Measurements from ENCODE around the gene DTNBP1. TPM values are rescaled to one million over a fixed set of nuclear protein-coding genes. Genes with fewer than 3 reads are reported as not detected.

The DTNBP1 gene
- total and polyA plus RNA-seq, 11 donors: 7.0 to 38.4 (median 18.5) TPM

DNA sequence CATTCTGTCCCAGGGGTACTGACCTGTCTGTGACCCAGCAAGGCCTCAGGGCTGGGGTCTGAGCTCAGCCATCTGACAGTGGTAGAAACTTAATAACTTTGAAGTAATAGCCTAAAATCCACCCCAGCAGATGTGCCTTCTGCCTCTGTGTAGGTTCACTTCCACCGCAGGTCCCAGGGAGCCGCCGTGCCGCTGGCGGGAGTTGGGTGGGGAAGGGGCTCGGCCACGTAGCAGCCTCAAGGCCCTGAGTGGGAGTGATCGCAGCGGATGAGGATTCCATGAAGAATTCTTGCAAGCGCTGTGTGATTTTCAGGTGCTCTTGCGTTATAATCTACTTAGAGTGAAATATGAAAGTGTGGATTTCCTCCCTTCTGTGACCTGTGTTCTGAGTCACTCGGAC is 163.7 kb downstream of the DTNBP1 start:
- Histone ChIP-seq H3K27me3 (no peaks in the 10 kb centered on the region), H3K27ac (no peak overlapping the region), H3K4me3 (no peak overlapping the region), H3K9me3 (no peaks in the 10 kb centered on the region), H3K4me1 (peaks cover 0 to 56% (median 33%) of the 10 kb centered on the region in 12 donors), H3K36me3 (peaks cover 0 to 54% (median 18%) of the 10 kb centered on the region in 9 donors)
- WGBS, 4 donors: 93 to 97% (median 96%) methylated on average over 12 of the region's 12 CpGs
- DNase-seq (peak in 2 of 5 donors; percentile 10 to 16), ATAC-seq (no peak)
- no peak for TF ChIP-seq POLR2A (IDR thresholded peaks at IDR 0.05)
- TF ChIP-seq, protein P1, sequence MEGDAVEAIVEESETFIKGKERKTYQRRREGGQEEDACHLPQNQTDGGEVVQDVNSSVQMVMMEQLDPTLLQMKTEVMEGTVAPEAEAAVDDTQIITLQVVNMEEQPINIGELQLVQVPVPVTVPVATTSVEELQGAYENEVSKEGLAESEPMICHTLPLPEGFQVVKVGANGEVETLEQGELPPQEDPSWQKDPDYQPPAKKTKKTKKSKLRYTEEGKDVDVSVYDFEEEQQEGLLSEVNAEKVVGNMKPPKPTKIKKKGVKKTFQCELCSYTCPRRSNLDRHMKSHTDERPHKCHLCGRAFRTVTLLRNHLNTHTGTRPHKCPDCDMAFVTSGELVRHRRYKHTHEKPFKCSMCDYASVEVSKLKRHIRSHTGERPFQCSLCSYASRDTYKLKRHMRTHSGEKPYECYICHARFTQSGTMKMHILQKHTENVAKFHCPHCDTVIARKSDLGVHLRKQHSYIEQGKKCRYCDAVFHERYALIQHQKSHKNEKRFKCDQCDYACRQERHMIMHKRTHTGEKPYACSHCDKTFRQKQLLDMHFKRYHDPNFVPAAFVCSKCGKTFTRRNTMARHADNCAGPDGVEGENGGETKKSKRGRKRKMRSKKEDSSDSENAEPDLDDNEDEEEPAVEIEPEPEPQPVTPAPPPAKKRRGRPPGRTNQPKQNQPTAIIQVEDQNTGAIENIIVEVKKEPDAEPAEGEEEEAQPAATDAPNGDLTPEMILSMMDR (IDR thresholded peaks at IDR 0.05): no peak
- intact Hi-C loops (cut with DNase I): loop anchor here in 7 of 10 donors (10.0 kb wide), 5 partner anchors 244 to 1294 kb away; partner anchors contain the start of gene JARID2 (in 3 of the 7)

DNA sequence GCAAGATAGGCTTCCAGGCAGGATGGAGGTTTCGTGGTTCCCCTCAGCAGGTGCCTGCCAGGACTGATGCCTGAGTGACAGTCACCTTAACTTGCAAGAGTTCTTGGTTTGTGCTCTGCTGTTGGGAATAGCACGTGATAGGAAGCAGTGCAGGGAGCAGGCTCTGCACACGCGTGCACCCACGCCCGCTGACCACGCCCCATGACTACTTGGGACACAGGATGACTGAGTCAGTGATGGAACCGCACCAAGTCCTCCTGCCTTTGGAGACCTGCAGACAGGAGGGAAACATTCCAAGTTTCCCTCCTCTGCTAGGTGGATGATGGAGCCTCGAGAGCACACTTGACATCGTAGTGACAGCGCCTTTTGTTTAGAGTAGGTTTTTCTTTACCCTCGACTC is 164.2 kb downstream of the DTNBP1 start:
- DNase-seq (peak in 1 of 5 donors; percentile 26), ATAC-seq (peak in 1 of 4 donors; percentile 68)
- no peak overlapping the region for H3K4me3 ChIP-seq
- intact Hi-C loops (cut with DNase I): loop anchor here in 7 of 10 donors (10.0 kb wide), 5 partner anchors 244 to 1294 kb away; partner anchors contain the start of gene JARID2 (in 3 of the 7)
- peaks cover 0 to 51% (median 28%) of the 10 kb centered on the region in 12 donors for H3K4me1 ChIP-seq
- H3K27me3 ChIP-seq: no peaks in the 10 kb centered on the region
- H3K36me3 ChIP-seq: peaks cover 0 to 54% (median 18%) of the 10 kb centered on the region in 9 donors
- no peak for TF ChIP-seq POLR2A (IDR thresholded peaks at IDR 0.05)
- no peaks in the 10 kb centered on the region for H3K9me3 ChIP-seq
- WGBS, 4 donors: 61 to 79% (median 64%) methylated on average over 12 of the region's 12 CpGs
- no peak overlapping the region for H3K27ac ChIP-seq

DNA sequence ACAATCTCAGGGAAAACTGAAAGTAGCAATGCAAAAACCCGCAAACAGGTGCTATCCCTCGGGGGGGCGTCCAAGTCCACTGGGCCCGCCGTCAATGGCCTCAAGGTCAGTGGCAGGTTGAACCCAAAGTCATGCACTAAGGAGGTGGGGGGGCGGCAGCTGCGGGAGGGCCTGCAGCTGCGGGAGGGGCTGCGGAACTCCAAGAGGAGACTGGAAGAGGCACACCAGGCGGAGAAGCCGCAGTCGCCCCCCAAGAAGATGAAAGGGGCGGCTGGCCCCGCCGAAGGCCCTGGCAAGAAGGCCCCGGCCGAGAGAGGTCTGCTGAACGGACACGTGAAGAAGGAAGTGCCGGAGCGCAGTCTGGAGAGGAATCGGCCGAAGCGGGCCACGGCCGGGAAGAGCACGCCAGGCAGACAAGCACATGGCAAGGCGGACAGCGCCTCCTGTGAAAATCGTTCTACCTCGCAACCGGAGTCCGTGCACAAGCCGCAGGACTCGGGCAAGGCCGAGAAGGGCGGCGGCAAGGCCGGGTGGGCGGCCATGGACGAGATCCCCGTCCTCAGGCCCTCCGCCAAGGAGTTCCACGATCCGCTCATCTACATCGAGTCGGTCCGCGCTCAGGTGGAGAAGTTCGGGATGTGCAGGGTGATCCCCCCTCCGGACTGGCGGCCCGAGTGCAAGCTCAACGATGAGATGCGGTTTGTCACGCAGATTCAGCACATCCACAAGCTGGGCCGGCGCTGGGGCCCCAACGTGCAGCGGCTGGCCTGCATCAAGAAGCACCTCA is 166.3 kb downstream of the DTNBP1 start:
- TF ChIP-seq, protein P1 (IDR thresholded peaks at IDR 0.05): no peak
- TF ChIP-seq POLR2A (IDR thresholded peaks at IDR 0.05): no peak
- Histone ChIP-seq H3K27ac (peak overlapping the region in 1 of 12 donors; percentile 52), H3K4me1 (peaks cover 0 to 39% (median 23%) of the 10 kb centered on the region in 12 donors), H3K36me3 (peaks cover 0 to 43% (median 16%) of the 10 kb centered on the region in 9 donors), H3K9me3 (no peaks in the 10 kb centered on the region), H3K4me3 (no peak overlapping the region), H3K27me3 (no peaks in the 10 kb centered on the region)
- intact Hi-C loops (cut with DNase I): loop anchor here in 7 of 10 donors (10.0 kb wide), 5 partner anchors 242 to 1292 kb away; partner anchors contain the start of gene JARID2 (in 3 of the 7)
- 94 to 97% (median 96%) methylated on average over 58 to 60 of the region's 60 CpGs for WGBS, 4 donors
- peak in 1 of 5 donors; percentile 17 for DNase-seq
- ATAC-seq: no peak

DNA sequence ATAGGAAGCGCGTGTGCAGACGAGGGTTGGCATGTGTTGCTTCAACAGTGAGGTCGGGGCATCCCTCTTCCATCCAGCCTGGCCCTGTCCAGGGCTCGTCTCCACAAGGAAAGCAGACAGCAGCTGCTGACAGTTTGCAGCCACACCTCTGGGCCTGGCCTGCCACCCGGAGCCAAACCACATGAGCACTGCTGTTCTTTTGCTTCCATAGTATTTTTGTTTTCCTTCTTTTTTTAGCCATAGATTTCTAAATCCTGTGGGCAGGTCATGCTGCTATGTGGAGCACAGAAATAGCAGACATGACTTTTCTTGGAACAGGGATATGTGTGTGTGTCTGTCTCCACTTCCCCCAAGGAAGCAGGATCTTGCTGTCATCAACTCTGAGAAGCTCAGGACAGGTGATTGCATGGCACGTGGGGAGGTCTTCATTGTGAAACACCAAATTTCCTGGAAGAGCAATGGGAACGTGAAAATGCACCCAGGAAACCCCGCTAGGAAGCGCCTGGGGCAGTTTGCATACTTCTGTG is 167.4 kb downstream of the DTNBP1 start:
- WGBS, 4 donors: 43 to 51% (median 47%) methylated on average over 10 of the region's 10 CpGs
- intact Hi-C loops (cut with DNase I): loop anchor here in 7 of 10 donors (10.0 kb wide), 5 partner anchors 241 to 1291 kb away; partner anchors contain the start of gene JARID2 (in 3 of the 7)
- H3K27ac ChIP-seq: peak overlapping the region in 10 of 12 donors; percentile 16 to 77 (median 45)
- no peaks in the 10 kb centered on the region for H3K9me3 ChIP-seq
- ATAC-seq: peak; percentile 91 to 93 (median 92)
- DNase-seq: peak in 4 of 5 donors; percentile 62 to 87 (median 74)
- H3K4me3 ChIP-seq: no peak overlapping the region
- no peaks in the 10 kb centered on the region for H3K27me3 ChIP-seq
- TF ChIP-seq, protein P1 (IDR thresholded peaks at IDR 0.05): no peak
- no peak for TF ChIP-seq POLR2A (IDR thresholded peaks at IDR 0.05)
- H3K36me3 ChIP-seq: peaks cover 0 to 32% (median 9%) of the 10 kb centered on the region in 9 donors
- H3K4me1 ChIP-seq: peaks cover 0 to 43% (median 32%) of the 10 kb centered on the region in 12 donors
